CD4-positive, alpha-beta T cell treated with Interleukin-15 for 4 hours (primary cell): ENCODE measurements around the gene CTTN.
"Not testable (repeated sequence)": the region's sequence is repeated elsewhere in the genome, so short reads cannot be mapped to it uniquely, and the experiment has no call there.

ENCODE experiments used
- DNase-seq: peaks from one replicate; pipeline ENCODE4 v3.0.0-alpha.2; 2020; ENCODE audit warnings: low spot score

The CTTN gene

DNA sequence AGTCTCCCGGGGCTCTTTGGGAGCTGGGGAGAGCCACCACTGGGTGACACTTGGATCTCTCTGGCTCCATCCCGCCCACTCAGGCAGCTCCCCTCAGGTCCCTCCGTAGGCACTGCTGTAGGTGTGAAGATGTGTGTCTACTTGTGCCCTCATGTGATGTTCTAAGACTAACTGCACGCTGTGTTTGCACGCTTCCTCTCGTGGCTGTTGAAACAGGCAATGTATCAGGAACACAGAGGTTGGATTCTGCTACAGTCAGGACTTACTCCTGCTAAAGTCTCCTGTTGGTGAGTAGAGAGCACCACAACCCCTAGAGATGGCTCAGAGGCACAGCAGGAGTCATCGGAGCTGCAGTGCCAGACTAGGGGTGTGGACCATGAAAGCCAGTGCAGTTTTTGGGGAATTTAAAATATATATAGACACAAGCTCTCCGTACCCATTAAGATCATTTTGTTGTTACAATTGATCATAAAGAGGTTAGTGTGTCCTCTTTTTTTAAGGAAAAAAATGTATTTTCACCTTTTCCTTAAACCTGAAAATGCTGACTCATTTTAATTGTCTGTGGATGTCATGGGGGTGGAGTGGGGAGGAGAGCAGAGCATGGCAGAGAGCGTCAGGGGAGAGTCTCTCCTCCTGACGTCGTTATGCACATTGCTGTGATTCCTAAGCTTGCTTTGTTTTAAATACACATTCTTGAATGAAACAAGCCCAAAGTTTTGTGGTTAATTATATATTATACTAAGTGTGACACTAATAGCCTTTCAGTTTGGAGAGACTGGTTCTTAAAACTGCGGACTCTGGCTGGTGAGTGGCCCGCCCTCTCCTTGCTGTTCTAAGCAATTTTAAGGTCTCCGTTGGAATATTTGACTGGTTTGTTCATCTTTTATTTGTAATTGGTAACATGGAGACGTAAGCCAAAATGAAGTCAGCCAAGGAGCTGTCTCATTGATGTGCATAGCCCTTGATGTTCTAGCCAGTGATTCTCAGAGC lies 16.2 kb upstream of the CTTN start:
- DNase-seq, result no peak

DNA sequence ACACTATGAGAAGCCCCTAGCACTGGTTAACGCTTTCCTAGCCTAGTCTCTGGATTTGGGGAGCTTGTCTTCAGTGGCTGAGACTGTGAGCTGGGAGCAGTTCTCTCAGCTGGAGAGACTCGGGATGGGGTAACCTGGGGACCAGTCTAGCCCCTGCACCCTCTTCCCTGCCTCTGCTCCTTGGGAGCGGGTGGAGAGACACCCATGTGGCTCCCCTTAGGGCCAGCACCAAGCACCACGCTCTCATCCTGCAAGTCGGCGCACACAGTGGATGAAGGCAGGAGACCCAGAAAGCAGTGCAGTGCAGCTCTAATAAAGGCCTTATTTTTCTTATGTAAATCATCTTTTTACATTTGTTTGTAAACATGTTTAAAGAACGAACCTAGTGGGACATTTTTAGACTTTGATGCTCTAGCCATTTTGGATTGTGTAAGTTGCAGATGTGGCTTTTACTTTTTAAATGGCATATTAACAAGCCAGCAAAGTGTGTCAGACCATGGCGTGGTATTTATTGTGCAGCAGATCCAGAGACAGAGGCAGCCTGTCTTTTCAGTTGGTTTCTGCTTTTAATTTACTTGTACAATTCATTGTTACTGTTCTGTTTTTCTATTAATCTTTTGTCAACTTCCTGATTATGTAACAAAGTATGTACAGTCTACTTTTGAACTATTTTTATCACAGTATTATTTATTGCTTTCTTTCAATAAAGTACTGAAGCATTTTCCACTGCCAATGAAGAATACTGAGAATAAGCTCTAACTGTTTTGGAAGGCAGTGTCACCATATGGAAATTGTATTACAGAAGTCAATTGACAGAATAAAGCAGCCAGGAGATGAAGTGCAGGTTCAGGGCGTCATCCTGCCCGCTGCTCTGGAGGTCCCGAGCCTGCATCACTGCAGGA lies 14.4 kb upstream of the CTTN start:
- no peak for DNase-seq

DNA sequence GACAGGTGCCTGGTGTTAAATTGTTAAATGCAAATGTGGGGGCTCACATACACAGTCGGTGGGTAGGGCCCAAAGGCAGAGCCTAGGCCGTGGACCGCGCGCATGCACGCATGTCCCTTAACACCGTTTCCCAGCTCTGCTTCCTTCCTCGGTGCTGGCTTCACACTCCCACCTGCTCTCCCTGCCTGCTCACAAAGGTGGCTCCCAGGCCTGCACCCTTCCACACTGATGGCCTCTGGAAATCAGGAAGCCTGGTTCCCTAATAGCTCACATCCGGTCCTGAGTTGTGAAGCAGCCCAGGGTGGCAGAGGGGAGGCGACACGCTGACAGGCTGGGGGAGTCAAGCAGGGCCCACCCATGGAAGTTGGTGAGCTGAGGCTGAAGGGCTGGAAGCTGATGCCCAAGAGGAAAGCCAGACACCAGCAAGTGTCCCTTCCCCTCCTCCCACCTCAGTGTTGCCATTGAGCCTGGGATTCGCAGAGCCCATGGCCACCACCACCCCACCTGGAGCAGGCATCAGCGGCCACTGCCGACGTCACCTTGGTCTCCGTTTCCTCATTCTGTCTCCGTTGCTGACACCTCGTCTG lies 13.7 kb upstream of the CTTN start:
- no peak for DNase-seq

DNA sequence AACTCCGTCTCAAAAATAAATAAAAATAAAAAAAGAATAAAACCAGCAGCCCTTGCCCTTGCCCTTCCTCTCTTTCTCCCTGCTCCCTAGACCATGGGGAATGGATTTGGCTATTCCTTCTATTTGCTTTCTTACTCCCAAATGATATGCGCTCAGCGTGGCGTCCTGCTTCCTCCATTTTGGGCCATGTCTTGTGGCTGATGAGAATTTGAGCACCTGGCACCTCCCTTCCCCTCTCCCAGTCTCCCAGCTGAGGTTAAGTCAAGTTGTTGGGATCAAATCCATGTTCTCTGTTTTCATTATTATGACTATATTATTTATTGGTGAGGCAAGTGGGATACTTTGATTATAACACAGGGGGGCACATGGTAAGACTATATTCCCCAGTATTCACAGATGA lies 10.8 kb upstream of the CTTN start:
- DNase-seq, result no peak

DNA sequence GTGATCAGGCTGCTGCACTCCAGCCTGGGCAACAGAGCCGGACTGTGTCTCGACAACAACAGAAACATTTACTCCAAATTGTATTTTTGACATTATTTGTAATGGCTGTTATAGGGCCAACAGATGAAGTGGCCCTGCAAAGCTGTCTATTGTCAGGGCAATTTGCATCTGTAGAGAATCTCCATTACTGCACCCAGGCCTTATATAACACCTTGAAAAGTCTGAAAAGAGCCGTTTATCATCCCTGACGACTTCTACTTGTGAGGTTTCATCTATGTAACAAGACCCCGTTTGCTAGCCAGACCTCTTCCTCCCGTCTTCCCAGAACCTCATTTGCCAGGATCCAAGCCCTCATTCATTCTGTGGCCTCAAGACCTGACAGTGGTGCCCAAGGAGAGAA lies 9.1 kb upstream of the CTTN start:
- no peak for DNase-seq

DNA sequence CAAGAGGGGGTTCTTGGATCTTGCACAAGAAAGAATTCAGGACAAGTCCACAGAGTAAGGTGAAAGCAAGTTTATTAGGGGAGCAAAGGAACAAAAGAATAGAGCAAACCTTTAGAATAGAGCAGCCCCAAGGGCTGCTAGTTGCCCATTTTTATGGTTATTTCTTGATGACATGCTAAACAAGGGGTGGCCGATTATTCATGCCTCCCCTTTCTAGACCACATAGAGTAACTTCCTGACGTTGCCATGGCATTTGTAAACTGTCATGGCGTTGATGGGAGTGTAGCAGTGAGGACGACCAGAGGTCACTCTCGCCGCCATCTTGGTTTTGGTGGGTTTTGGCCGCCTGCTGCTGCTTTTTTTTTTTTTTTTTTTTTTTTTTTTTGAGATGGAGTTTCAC lies 7.4 kb upstream of the CTTN start:
- DNase-seq, result not testable (repeated sequence)

DNA sequence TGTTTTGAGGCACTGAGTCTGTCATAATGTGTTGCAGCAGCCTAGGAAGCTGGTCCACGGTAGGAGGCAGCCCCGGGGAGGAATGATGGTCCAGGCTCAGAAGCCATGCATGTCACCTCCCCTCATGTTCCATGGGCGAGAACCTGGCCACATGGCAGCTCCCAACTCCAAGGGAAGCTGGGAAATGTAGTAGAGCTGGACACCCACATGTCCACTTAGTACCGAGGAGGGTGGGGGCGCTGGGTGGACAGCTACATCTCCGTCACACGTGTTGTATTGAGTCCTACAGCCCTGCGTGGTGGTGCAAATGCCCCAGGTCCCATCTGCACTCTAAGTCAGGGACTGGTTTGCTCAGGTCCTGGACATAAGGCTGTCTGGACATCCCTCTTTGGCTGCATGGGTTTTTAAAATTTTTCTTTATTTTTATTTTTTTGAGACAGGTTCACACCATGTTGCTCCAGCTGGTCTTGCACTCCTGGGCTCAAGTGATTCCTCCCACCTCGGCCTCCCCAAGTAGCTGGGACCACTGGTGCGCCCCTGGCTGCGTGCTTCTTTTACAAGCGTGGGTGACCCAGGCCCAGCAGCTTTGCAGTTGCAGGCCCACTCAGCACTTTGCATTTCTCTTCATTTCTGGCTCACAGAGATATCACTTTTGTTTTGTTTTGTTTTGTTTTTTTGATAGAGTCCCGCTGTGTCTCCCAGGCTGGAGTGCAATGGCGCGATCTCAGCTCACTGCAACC lies 3.9 kb upstream of the CTTN start:
- no peak for DNase-seq

DNA sequence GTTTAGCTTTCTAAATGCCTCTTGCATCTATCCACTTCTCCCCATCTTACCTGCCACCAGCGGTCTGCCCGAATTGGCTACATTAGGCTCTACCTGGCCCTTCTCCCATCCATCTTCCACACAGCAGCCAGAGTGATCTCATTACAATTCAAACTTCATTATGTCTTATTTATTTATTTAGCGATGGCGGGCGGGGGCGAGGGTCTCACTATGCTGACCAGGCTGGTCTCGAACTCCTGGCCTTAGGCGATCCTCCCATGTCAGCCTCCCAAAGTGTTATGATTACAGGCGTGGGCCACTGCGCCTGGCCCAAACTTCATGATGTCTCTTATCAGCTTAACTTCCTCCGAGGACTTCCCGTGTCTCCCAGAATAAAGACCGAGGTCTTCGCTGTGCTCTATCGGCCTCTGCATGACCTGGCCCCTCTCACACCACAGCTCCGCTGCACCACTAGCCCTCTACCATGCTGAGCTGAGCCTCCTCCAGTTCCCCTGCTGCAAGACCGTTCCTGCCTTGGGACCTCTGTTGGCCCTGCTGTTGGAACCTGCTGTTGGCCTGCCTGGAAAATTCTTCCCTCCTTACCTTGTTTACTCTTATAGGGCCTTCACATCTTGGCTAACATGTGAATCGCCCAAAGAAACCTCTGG lies 870 bp upstream of the CTTN start:
- DNase-seq, result no peak

DNA sequence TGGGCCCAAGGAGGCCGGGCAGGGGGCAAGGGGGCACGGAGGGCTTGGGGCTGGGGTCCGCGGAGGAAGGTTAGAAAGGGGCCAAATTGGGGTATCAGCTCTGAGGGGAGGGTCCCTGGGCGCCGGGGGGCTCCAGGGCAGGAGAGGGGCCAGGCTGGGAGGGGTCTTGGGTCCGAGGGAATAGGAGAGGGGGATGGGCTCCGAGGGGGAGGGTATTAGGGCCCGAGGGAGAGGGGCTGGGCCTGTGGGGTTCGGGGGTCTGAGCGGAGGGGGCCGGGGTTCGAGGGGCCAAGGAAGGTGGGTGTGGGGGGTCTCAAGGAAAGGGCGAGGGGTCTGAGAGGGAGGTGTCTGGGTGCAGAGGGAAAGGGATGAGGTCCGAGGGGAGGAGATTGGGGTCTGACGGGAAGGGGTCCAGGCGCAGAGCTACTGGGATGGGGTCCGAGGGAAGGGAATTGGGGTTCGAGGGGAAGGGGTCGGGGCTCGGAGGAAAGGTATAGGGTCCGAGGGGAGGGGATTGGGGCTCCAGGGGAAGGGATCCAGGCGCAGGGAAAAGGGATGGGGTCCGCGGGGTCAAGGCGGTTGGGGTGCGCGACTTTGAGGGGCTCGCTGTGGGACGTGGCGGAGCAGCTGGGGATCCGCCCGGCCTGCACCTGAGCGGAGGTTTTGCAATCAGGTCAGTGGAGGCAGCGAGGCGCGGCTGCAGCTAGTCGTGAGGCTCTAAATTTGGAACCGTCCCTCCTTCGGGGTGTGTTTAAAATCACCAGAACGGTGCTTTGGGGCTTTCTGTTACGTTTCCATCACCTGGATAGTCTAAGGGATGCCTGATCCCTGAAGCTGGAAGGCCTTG lies 728 bp downstream of the CTTN start:
- DNase-seq, result no peak

DNA sequence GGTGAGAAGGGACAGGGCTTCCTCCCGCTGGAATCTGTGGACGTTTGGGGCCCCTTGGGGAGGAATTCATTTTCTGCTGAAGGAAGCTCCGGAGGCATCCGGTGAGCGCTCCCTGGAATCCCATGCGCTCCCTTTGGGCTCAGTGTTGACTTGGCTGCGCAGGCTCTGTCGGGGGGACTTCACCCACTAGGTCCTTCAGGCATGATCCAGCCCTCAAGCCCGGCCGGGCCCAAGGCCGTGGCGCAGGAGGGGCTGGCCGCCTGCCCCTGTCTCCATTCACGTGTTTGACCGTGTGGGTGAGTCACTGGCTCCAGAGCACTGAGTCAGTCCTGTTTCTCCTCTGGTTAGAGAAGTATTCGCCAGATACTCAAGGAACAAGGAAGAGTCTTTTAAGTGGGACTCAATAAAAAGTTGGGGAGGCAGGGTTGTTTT lies 1.4 kb downstream of the CTTN start:
- no peak for DNase-seq

DNA sequence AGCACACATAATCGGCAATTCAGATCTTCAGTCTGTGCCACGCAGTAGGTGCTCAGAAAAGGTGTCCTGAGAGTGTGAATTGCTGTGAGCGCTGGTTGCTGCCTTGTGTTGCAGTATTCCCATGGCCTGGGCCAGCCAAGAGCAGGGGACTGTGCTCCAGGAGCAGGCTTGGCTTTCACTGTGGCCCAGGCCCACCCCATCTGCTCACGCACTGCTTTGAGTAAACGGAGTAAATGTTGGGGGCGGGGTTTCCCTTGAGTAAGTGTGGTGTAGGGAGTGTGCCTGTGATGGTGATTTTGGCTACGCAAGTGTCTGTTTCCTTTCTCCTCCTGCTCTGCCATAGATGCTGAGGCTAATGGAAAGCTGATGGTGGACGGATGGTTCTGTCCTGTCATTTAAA lies 2.3 kb downstream of the CTTN start:
- DNase-seq, result no peak

DNA sequence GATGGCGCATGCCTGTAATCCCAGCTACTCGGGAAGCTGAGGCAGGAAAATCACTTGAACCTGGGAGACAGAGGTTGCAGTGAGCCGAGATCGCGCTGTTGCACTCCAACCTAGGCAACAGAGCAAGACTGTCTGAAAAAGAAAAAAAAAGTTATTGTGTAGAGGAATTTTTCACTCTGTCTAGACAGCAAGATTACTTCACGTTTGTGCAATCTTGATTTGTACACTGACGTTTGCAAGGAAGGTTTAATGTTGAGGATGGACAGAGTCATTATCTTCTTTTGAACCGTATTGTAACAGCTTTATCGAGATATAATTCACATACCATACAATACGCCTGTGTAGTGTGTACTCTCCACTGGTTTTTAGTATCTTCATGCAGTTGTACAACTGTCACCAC lies 3.7 kb downstream of the CTTN start:
- DNase-seq, result no peak

DNA sequence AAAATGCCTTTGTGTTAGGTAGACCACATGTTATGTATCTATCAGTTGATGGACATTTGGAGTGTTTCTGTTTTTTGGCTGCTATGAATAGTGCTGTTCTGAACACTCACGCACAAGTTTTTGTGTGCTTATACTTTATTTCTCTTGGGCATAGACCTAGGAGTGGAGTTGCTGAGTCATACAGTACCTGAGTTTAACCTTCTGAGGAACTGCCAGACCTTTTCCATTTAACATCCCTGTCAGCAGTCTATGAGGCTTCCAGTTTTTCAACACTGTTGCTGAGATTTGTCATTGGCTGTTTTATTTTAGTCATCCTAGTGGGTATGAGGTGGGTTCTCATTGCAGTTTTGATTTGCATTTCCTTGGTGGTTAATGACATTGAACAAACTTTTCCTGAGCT lies 4.4 kb downstream of the CTTN start:
- DNase-seq, result no peak

DNA sequence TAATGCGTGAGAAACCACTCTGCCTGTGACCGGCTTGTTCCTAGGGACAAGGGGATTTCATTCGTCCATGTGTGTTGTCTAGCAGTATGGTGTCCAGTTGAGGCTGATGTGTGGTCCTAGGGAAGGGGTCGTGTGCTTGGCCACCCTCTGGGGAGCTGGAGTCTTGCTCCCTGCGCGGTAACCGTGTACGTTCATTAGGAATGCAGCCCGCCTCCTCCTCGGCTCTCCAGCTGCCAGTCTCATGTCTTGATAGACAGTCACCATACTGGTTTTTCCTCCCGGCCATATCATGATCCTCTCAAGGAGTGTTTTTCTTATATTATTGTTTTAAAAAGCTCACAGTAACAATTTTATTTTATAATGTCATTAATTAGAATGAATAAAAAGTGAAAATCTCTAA lies 5.9 kb downstream of the CTTN start:
- DNase-seq, result no peak

DNA sequence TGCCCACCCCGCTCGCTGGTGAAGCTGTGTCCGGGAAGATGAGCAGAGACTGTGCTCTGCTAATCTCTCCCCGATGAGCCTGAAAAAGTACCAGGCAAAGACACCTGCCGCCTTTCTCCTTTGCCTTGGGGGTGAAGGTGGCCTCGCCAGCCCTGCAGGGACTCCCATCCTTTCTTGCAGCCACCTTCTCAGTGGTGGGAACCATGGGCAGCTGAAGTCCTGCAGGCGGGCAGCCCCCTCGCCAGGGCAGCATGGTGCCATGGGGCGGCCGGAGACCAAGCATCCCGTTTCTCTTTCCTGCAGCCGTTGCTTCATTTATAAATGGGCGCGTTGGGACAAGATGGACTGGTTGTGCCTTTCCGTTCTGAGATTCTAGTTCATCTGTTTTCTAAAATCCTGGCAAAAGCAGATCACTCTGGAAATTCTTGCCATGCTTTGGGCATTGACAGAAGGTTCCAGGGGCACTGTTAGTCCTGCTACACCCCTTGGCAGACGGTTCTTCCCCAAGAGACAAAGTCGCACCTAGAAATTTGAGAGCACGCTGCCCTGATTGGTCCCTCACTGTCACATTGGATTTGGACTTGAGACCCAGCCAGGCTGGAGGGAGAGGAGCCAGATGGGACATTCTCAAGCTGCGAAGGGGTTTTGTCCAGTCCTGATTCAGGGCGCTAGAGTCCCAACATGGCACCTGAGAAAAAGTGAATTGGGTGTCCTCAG lies 7.5 kb downstream of the CTTN start:
- DNase-seq, result no peak

DNA sequence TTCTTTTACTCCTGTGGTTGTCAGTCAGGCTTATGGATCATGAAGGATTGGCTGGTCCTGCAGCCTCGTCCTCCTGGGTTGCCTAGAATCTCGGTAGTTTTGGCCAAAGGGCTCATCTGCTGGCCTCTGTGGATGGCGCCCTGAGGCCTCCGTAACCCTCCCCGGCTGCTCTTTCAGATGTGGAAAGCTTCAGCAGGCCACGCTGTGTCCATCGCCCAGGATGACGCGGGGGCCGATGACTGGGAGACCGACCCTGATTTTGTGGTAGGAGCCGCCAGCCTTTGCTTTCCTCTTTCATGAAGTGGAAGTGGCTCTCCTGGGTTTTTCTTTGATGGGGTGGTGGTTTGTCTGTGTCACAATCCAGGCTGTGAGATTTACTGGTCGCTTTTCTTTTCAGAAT lies 8.8 kb downstream of the CTTN start:
- DNase-seq, result no peak

DNA sequence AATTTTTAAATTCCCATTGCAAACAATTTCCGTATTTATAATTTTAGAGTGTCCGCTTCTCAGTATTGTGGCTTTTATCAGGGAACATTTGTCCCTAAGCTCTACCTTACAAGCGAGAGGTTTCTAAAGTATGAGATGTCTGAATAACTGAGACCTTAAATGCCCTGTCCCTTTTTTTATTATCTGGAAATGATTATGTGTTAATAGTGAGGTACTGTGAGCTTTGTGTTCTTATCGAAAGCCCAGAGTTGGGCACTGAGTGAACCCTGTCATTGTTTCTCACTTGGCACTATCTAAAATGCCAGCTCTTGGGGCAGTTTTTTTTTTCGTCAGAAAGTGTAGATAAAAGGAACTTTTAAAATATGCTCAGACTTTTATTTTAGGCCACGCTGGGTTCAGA lies 9.5 kb downstream of the CTTN start:
- DNase-seq, result no peak

DNA sequence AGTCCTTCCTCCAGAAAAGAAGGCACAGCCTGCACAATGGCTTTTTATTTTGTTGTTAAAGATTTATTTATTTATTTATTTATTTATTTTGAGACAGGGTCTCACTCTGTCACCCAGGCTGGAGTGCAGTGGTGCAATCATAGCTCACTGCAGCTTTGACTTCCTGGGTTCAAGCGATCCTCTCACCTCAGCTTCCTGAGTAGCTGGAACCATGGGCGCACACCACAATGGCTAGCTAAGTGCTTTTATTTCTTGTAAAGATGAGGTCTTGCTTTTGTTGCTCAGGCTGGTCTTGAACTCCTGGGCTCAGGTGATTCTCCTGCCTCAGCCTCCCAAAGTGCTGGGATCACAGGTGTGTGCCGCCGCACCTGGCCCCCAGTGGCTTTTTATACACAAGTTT lies 10.0 kb downstream of the CTTN start:
- DNase-seq, result not testable (repeated sequence)

DNA sequence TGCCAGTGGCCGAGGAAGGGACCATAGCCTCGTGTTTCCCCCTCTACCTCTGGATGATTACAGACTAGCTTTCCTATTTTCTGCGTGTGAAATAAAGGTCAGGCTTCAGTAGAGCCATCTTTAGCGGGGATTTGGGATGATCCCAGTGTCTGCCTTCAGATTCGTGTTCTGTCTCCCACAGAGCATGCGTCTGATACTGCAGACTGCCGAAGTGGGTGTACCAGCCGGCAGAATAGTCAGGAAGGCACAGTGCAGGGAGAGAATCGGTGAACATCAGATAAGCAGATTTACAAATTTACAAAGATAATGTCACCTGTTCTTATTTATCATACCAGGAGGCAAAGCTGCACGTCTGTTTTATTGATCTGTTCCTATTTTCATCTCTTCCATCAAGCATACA lies 11.1 kb downstream of the CTTN start:
- no peak for DNase-seq

DNA sequence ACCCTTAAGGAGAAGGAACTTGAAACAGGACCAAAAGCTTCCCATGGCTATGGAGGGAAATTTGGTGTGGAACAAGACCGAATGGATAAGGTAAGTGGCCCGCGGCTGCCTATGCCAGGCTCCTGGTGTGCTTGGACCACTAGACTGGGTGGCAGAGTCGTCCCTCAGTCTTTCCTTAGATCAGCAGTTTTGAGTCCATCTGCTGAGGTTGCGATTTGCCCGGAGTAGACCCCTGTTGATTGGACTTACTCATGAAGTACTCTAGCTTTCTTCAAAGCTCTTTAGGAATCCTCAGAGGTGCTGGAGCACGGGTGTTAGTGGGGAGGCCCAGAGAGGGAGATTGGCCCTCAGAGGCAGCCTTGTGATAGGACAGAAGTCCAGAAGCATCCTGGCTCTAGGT lies 11.5 kb downstream of the CTTN start:
- no peak for DNase-seq
